IMR-90 (cell line): ENCODE measurements around the gene CDKL5. TPM values are rescaled to one million over a fixed set of nuclear protein-coding genes. Genes with fewer than 3 reads are reported as not detected.

Experiments used
- ATAC-seq: fragments of 200-7000 bp; cut with Tn5 transposase; 2 replicates; pipeline ENCODE4 v1.9.1; 2020; ENCODE audit warnings: low read depth, mild to moderate bottlenecking, moderate library complexity
- BruUV-seq: library from RNA; stranded (reverse); fragments of 400-500 nt; replicated peaks from 2 replicates; lab custom pipeline; 2021; lab: Mats Ljungman, UMichigan
- CTCF ChIA-PET: fragments of 300-600 bp; formaldehyde crosslinking; extraction: SDS; loops from one replicate; lab custom pipeline; 2021; ENCODE audit warnings: antibody characterized with exemption; lab: Yijun Ruan, JAX
- POLR2A ChIA-PET: fragments of 300-600 bp; sonication (Branson Sonifier 250); formaldehyde crosslinking; loops from one replicate; lab custom pipeline; 2022; ENCODE audit warnings: antibody characterized with exemption; ENCODE audit not compliant: unreplicated experiment; lab: Charles Lee
- DNase-seq: peaks from one replicate; pipeline ENCODE4 v3.0.0; 2013
- H2AFZ ChIP-seq: replicated peaks from 2 replicates; pipeline ENCODE3; 2013; ENCODE audit warnings: low read length, mild to moderate bottlenecking; ENCODE audit not compliant: poor library complexity
- H2AK5ac ChIP-seq: 2 replicates; pipeline ENCODE4 v1.6.1; 2013; ENCODE audit warnings: low read depth, low read length, inconsistent platforms
- H2AK9ac ChIP-seq: replicated peaks from 2 replicates; pipeline ENCODE3; 2013; ENCODE audit warnings: mild to moderate bottlenecking, low read depth, low read length, moderate library complexity; ENCODE audit not compliant: poor library complexity
- H2BK120ac ChIP-seq: 2 replicates; pipeline ENCODE4 v1.6.1; 2013; ENCODE audit warnings: low read depth, low read length, inconsistent platforms
- H2BK15ac ChIP-seq: 3 replicates; pipeline ENCODE4 v1.6.1; 2013; ENCODE audit warnings: low read depth, low read length, inconsistent platforms
- H2BK20ac ChIP-seq: 2 replicates; pipeline ENCODE4 v1.6.1; 2013; ENCODE audit warnings: low read depth, mild to moderate bottlenecking, inconsistent platforms, low read length, moderate library complexity
- H2BK5ac ChIP-seq: 2 replicates; pipeline ENCODE4 v1.6.1; 2013; ENCODE audit warnings: mild to moderate bottlenecking, low read depth, low read length, inconsistent platforms; ENCODE audit not compliant: poor library complexity, severe bottlenecking
- H3K14ac ChIP-seq: replicated peaks from 2 replicates; pipeline ENCODE4 v1.6.1; 2013; ENCODE audit warnings: low read depth, low read length, inconsistent platforms
- H3K18ac ChIP-seq: 2 replicates; pipeline ENCODE4 v1.6.1; 2013; ENCODE audit warnings: low read depth, low read length, control low read depth
- H3K23ac ChIP-seq: 2 replicates; pipeline ENCODE4 v1.6.1; 2013; ENCODE audit warnings: low read depth, low read length, inconsistent platforms
- H3K27ac ChIP-seq: 2 replicates; pipeline ENCODE4 v1.5.1; 2013; ENCODE audit warnings: mild to moderate bottlenecking, control low read depth, low read length; ENCODE audit not compliant: insufficient read depth
- H3K27me3 ChIP-seq: 2 replicates; pipeline ENCODE4 v1.6.1; 2013; ENCODE audit warnings: low read length; ENCODE audit not compliant: control insufficient read depth, insufficient read depth
- H3K36me3 ChIP-seq: 2 replicates; pipeline ENCODE4 v1.6.1; 2013; ENCODE audit warnings: low read length, mixed read lengths; ENCODE audit not compliant: control insufficient read depth, insufficient read depth
- H3K4ac ChIP-seq: 2 replicates; pipeline ENCODE4 v1.6.1; 2013; ENCODE audit warnings: low read depth, low read length, inconsistent platforms
- H3K4me1 ChIP-seq: 2 replicates; pipeline ENCODE4 v1.6.1; 2013; ENCODE audit warnings: low read length, mixed read lengths; ENCODE audit not compliant: control insufficient read depth, insufficient read depth
- H3K4me2 ChIP-seq: 2 replicates; pipeline ENCODE4 v1.6.1; 2013; ENCODE audit warnings: low read depth, mild to moderate bottlenecking, control low read depth, low read length, moderate library complexity
- H3K4me3 ChIP-seq: 2 replicates; pipeline ENCODE4 v1.5.1; 2013; ENCODE audit warnings: low read depth, mild to moderate bottlenecking, control low read depth, low read length, moderate library complexity; ENCODE audit not compliant: insufficient read depth
- H3K56ac ChIP-seq: 2 replicates; pipeline ENCODE4 v1.6.1; 2013; ENCODE audit warnings: low read length, inconsistent platforms; ENCODE audit not compliant: insufficient read depth; ENCODE audit errors: extremely low read depth
- H3K79me1 ChIP-seq, 2 experiments: 2 replicates each; pipeline ENCODE4 v1.6.1; 2013; ENCODE audit warnings: low read length in 2 of 2, inconsistent platforms in 1 of 2, low read depth in 1 of 2
- H3K9ac ChIP-seq: 2 replicates; pipeline ENCODE4 v1.6.1; 2013; ENCODE audit warnings: low read depth, low read length, control low read depth
- H3K9me1 ChIP-seq: 2 replicates; pipeline ENCODE4 v1.6.1; 2013; ENCODE audit warnings: low read length, inconsistent platforms; ENCODE audit not compliant: insufficient read depth
- H3K9me3 ChIP-seq: 2 replicates; pipeline ENCODE4 v1.6.1; 2013; ENCODE audit warnings: low read length; ENCODE audit not compliant: control insufficient read depth, insufficient read depth
- H4K20me1 ChIP-seq: 2 replicates; pipeline ENCODE4 v1.6.1; 2013; ENCODE audit warnings: low read length, inconsistent platforms; ENCODE audit not compliant: insufficient read depth
- H4K5ac ChIP-seq: 2 replicates; pipeline ENCODE4 v1.6.1; 2013; ENCODE audit warnings: mild to moderate bottlenecking, low read depth, low read length, control low read depth
- H4K8ac ChIP-seq, 2 experiments: 2 replicates each; pipeline ENCODE4 v1.6.1; 2013; ENCODE audit warnings: low read depth in 2 of 2, low read length in 2 of 2, control low read depth in 1 of 2, inconsistent platforms in 1 of 2
- H4K91ac ChIP-seq: 2 replicates; pipeline ENCODE4 v1.6.1; 2013; ENCODE audit warnings: low read depth, low read length, inconsistent platforms; ENCODE audit not compliant: insufficient read depth
- CEBPB ChIP-seq: IDR thresholded peaks from 2 replicates; pipeline ENCODE4 v1.6.1; 2012; ENCODE audit warnings: low read depth, low read length, improper control_type of control experiment
- CHD1 ChIP-seq: IDR thresholded peaks from 2 replicates; pipeline ENCODE4 v1.6.1; 2012; ENCODE audit warnings: low read depth, low read length, improper control_type of control experiment
- ELK1 ChIP-seq: fragments of 150-350 bp; IDR thresholded peaks from 2 replicates; pipeline ENCODE4 v1.6.1; 2016; ENCODE audit warnings: low read depth, mild to moderate bottlenecking, low read length, moderate library complexity, borderline replicate concordance
- FOS ChIP-seq: fragments of 150-350 bp; IDR thresholded peaks from 2 replicates; pipeline ENCODE4 v1.6.1; 2016; ENCODE audit warnings: low read depth, low read length
- NFE2L2 ChIP-seq: fragments of 150-350 bp; IDR thresholded peaks from 2 replicates; pipeline ENCODE4 v1.6.1; 2016; ENCODE audit warnings: low read depth, mild to moderate bottlenecking, low read length
- POLR2A ChIP-seq: IDR thresholded peaks from 2 replicates; pipeline ENCODE4 v1.6.1; 2012; ENCODE audit warnings: mild to moderate bottlenecking, low read depth, low read length
- RAD21 ChIP-seq: IDR thresholded peaks from 2 replicates; pipeline ENCODE4 v1.6.1; 2012; ENCODE audit warnings: low read length, improper control_type of control experiment
- RCOR1 ChIP-seq: IDR thresholded peaks from 2 replicates; pipeline ENCODE4 v1.6.1; 2012; ENCODE audit warnings: mild to moderate bottlenecking, low read length, improper control_type of control experiment; ENCODE audit not compliant: insufficient replicate concordance
- RFX5 ChIP-seq: IDR thresholded peaks from 2 replicates; pipeline ENCODE4 v1.8.0; 2012; ENCODE audit warnings: low read depth, mild to moderate bottlenecking, low read length, moderate library complexity
- SMC3 ChIP-seq: fragments of 150-350 bp; IDR thresholded peaks from 2 replicates; pipeline ENCODE4 v1.6.1; 2016; ENCODE audit warnings: low read depth, mild to moderate bottlenecking, antibody characterized with exemption, low read length, moderate library complexity
- WGBS, 2 experiments: methylation state at CpG; one replicate each; pipeline versions ENCODE4 v1.1.5 to v1.1.7; 2013; ENCODE audit warnings: missing lambda C conversion rate in 2 of 2; ENCODE audit not compliant: insufficient read length in 1 of 2; ENCODE audit errors: extremely low coverage in 2 of 2; 5-methylcytosine and 5-hydroxymethylcytosine counted together
- dilution Hi-C: fragments of 300-500 bp; cut with HindIII; formaldehyde crosslinking; loops from one replicate; pipeline ENCODE4 v1.14.3; 2018; ENCODE audit warnings: low sequenced_read_pairs; ENCODE audit not compliant: unreplicated experiment
- in situ Hi-C: fragments of 300-500 bp; cut with MboI; formaldehyde crosslinking; loops from 3 replicates; pipeline ENCODE4 v1.14.3; 2019; ENCODE audit warnings: low sequenced_read_pairs, inconsistent platforms, mixed read lengths
- intact Hi-C: fragments of 100-400 bp; cut with micrococcal nuclease; formaldehyde crosslinking; loops from 2 replicates; pipeline ENCODE4 v1.10.0; 2022
- polyA plus RNA-seq, 3 experiments: library from polyadenylated mRNA; depleted of rRNA; stranded (reverse); fragments of >200 nt; gene quantifications; 2 replicates each; pipeline ENCODE4 v1.2.3, GENCODE V29; 2012; ENCODE audit warnings: low replicate concordance in 1 of 3
- total RNA-seq: library from RNA; depleted of rRNA; stranded (reverse); fragments of >200 nt; gene quantifications from 2 replicates; pipeline ENCODE4 v1.2.3, GENCODE V29; 2012

Gene CDKL5
- total and polyA plus RNA-seq, 2 of the 4 experiments (the other 2 are of a cell fraction), result 3.5 to 9.7 TPM

GRCh38 chrX:18575744-18576143 is 150.3 kb downstream of the CDKL5 start:
- no peak overlapping the region for H3K4me3 ChIP-seq
- ATAC-seq (no peak), DNase-seq (no peak)
- intact Hi-C loops, result loop anchor here (10.0 kb wide), 1 partner anchor 151 kb away; the partner anchor contains the start of gene CDKL5
- no peak overlapping the region for H2BK5ac ChIP-seq
- no peak overlapping the region for H2AK5ac ChIP-seq
- no peaks in the 10 kb centered on the region; the same call in 1 of the 2 replicates for H3K36me3 ChIP-seq
- no CpG with 5 or more reads among the region's 1 CpG for WGBS, 2 experiments
- H4K20me1 ChIP-seq, result no peaks in the 10 kb centered on the region
- H3K9me1 ChIP-seq, result no peaks in the 10 kb centered on the region; the same call in 1 of the 2 replicates
- H3K9ac ChIP-seq, result no peak overlapping the region
- in situ Hi-C loops, result no loop called here
- no peak overlapping the region for H4K8ac ChIP-seq
- no peak for TF ChIP-seq RFX5
- no peak for TF ChIP-seq CEBPB
- TF ChIP-seq NFE2L2, result no peak
- TF ChIP-seq FOS, result no peak
- TF ChIP-seq SMC3, result no peak
- TF ChIP-seq RCOR1, result no peak
- TF ChIP-seq ELK1, result no peak
- TF ChIP-seq RAD21, result no peak
- no peak for TF ChIP-seq POLR2A
- no peak for TF ChIP-seq CHD1
- no peak overlapping the region for H3K27ac ChIP-seq
- BruUV-seq, result no TSS peak
- H3K56ac ChIP-seq, result no peak overlapping the region
- 0 out of 2 replicates have a peak, but pooled peaks cover 2% of the 10 kb centered on the region for H3K4me1 ChIP-seq
- ChIA-PET POLR2A (no interaction called here), CTCF (no interaction called here)
- H3K27me3 ChIP-seq, result no peaks in the 10 kb centered on the region
- H3K4ac ChIP-seq, result no peak overlapping the region
- no peak overlapping the region for H3K14ac ChIP-seq
- H4K5ac ChIP-seq, result no peak overlapping the region
- no peak overlapping the region for H3K18ac ChIP-seq
- H2BK120ac ChIP-seq, result no peak overlapping the region
- H2BK20ac ChIP-seq, result no peak overlapping the region
- H3K9me3 ChIP-seq, result no peaks in the 10 kb centered on the region
- H3K23ac ChIP-seq, result no peak overlapping the region
- no peak overlapping the region for H2AK9ac ChIP-seq
- dilution Hi-C loops, result no loop called here
- peaks cover 0 to 3% of the 10 kb centered on the region in 2 experiments; a peak in 2 of 4 replicates for H3K79me1 ChIP-seq
- H4K91ac ChIP-seq, result no peak overlapping the region
- H3K4me2 ChIP-seq, result no peak overlapping the region
- no peak overlapping the region for H2BK15ac ChIP-seq
- no peak overlapping the region for H2AFZ ChIP-seq
